ENCODE results near the gene OSGIN1.
A peak's percentile ranks its signal among the peaks of the same experiment; 100 is the strongest.

Gene OSGIN1

DNA sequence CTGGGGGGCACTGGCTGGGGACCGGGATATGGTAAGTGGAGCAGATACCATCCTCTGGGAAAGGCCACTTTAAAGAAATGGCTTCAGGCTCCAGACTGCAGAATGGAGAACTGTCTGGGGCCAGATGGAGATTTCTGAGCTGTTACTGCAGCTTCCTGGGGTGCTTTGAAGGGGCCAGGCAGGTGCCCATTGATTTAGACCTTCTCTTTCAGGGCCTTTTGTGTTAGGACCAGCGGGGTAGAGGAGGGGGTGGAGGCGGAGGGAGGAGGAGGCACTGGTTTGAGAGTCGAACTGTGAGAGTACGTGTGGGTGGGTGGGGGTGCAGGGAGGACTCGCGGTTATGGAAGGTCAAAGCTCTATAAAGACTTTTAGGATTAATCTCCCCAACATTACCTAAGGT is 26.4 kb downstream of the OSGIN1 start:
- Histone ChIP-seq H2AK5ac (ENCODE audit: low read length) (no peak overlapping the region), H2BK12ac (ENCODE audit: low read length) (no peak overlapping the region), H3K23ac (ENCODE audit: low read length) (no peak overlapping the region), H3K4ac (ENCODE audit: low read depth, low read length) (no peak overlapping the region), H3K79me2 (ENCODE audit: control insufficient read depth, insufficient read depth, low read length, poor library complexity) (no peaks in the 10 kb centered on the region), H2BK5ac (ENCODE audit: low read depth, low read length, poor library complexity) (no peak overlapping the region), H3K79me1 (ENCODE audit: low read length) (no peaks in the 10 kb centered on the region), H3K18ac (ENCODE audit: low read length) (no peak overlapping the region), H2AFZ (ENCODE audit: insufficient read depth, low read length, poor library complexity) (no peak overlapping the region), H3K36me3 (ENCODE audit: control insufficient read depth in 1 of 2, insufficient read depth in 2 of 2, low read length in 2 of 2) (no peaks in the 10 kb centered on the region), H3K4me1 (ENCODE audit: control insufficient read depth in 1 of 2, insufficient read depth in 2 of 2, low read length in 2 of 2) (no peaks in the 10 kb centered on the region), H2BK120ac (ENCODE audit: insufficient read depth, low read length, poor library complexity) (no peak overlapping the region), H4K8ac (ENCODE audit: low read depth, low read length) (no peak overlapping the region), H4K91ac (ENCODE audit: low read depth, low read length) (no peak overlapping the region), H3K4me3 (ENCODE audit: low read depth, low read length) (no peak overlapping the region), H3K14ac (ENCODE audit: low read length) (no peak overlapping the region), H3K27ac (ENCODE audit: low read depth, low read length) (no peak overlapping the region), H4K12ac (ENCODE audit: low read depth, low read length) (no peak overlapping the region), H3K4me2 (ENCODE audit: low read length) (no peak overlapping the region), H3K9me3 (ENCODE audit: insufficient read depth, low read depth, low read length) (peaks cover 20% of the 10 kb centered on the region), H3K9ac (ENCODE audit: low read length) (no peak overlapping the region), H3K27me3 (ENCODE audit: insufficient read depth, low read length) (no peaks in the 10 kb centered on the region)
- no CpG with 5 or more reads among the region's 7 CpGs for WGBS (ENCODE audit: extremely low coverage, insufficient coverage, insufficient read length)
- DNase-seq: no peak

DNA sequence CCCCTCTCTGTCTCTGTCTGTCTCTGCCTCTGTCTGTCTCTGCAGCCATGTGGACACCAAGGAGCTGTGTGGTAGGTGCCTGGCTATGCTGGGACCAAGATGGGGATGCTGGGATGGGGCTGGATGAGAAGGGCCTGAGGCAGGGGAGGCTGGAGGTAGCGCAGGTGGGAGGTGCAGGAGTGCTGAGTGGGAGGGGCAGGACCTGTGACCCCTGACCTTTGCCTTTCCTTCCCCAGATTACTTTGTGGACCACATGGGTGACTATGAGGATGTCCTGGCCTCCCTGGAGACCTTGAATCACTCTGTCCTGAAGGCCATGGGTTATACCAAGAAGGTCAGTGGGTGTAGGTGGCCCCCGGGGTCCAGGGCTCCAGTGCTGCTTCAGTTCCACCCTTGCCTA is 27.8 kb downstream of the OSGIN1 start:
- H3K9me3 ChIP-seq (ENCODE audit: insufficient read depth, low read depth, low read length): peaks cover 20% of the 10 kb centered on the region
- H3K14ac ChIP-seq (ENCODE audit: low read length): no peak overlapping the region
- H3K18ac ChIP-seq (ENCODE audit: low read length): no peak overlapping the region
- H2AFZ ChIP-seq (ENCODE audit: insufficient read depth, low read length, poor library complexity): no peak overlapping the region
- H2BK120ac ChIP-seq (ENCODE audit: insufficient read depth, low read length, poor library complexity): no peak overlapping the region
- no peak overlapping the region for H4K12ac ChIP-seq (ENCODE audit: low read depth, low read length)
- no peak overlapping the region for H3K23ac ChIP-seq (ENCODE audit: low read length)
- no CpG with 5 or more reads among the region's 2 CpGs for WGBS (ENCODE audit: extremely low coverage, insufficient coverage, insufficient read length)
- no peak overlapping the region for H3K27ac ChIP-seq (ENCODE audit: low read depth, low read length)
- H2AK5ac ChIP-seq (ENCODE audit: low read length): no peak overlapping the region
- H2BK5ac ChIP-seq (ENCODE audit: low read depth, low read length, poor library complexity): no peak overlapping the region
- no peaks in the 10 kb centered on the region for H3K79me1 ChIP-seq (ENCODE audit: low read length)
- no peak overlapping the region for H3K9ac ChIP-seq (ENCODE audit: low read length)
- no peak overlapping the region for H4K8ac ChIP-seq (ENCODE audit: low read depth, low read length)
- no peak overlapping the region for H3K4ac ChIP-seq (ENCODE audit: low read depth, low read length)
- no peak overlapping the region for H2BK12ac ChIP-seq (ENCODE audit: low read length)
- no peaks in the 10 kb centered on the region for H3K79me2 ChIP-seq (ENCODE audit: control insufficient read depth, insufficient read depth, low read length, poor library complexity)
- no peak for DNase-seq
- H3K27me3 ChIP-seq (ENCODE audit: insufficient read depth, low read length): no peaks in the 10 kb centered on the region
- no peaks in the 10 kb centered on the region for H3K4me1 ChIP-seq (ENCODE audit: control insufficient read depth in 1 of 2, insufficient read depth in 2 of 2, low read length in 2 of 2)
- H3K4me3 ChIP-seq (ENCODE audit: low read depth, low read length): no peak overlapping the region
- no peaks in the 10 kb centered on the region for H3K36me3 ChIP-seq (ENCODE audit: control insufficient read depth in 1 of 2, insufficient read depth in 2 of 2, low read length in 2 of 2)
- no peak overlapping the region for H4K91ac ChIP-seq (ENCODE audit: low read depth, low read length)
- H3K4me2 ChIP-seq (ENCODE audit: low read length): no peak overlapping the region

DNA sequence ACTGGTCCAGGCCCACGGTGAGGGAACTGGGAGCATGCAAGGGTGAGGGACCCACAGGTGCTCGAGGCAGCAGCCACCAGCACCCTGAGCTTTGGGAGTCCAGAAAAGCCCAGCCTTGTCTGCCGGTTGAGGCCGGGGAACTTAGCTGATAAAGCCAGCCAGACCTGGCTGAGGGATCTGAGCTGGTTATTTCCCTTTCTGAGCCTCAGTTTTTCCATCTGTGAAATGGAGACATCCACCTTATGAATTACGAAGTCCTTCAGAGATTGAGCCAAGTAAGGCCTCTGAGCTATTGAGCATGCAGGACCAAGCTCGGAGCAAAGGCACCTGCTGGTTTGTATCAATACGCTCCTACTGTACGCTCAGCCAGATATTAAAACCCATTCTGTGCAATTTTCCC is 28.8 kb downstream of the OSGIN1 start:
- Histone ChIP-seq H4K8ac (ENCODE audit: low read depth, low read length) (no peak overlapping the region), H3K79me2 (ENCODE audit: control insufficient read depth, insufficient read depth, low read length, poor library complexity) (no peaks in the 10 kb centered on the region), H3K79me1 (ENCODE audit: low read length) (no peaks in the 10 kb centered on the region), H3K4ac (ENCODE audit: low read depth, low read length) (no peak overlapping the region), H4K91ac (ENCODE audit: low read depth, low read length) (no peak overlapping the region), H3K36me3 (ENCODE audit: control insufficient read depth in 1 of 2, insufficient read depth in 2 of 2, low read length in 2 of 2) (no peaks in the 10 kb centered on the region), H2BK5ac (ENCODE audit: low read depth, low read length, poor library complexity) (no peak overlapping the region), H3K23ac (ENCODE audit: low read length) (no peak overlapping the region), H2AK5ac (ENCODE audit: low read length) (no peak overlapping the region), H2BK12ac (ENCODE audit: low read length) (no peak overlapping the region), H3K4me3 (ENCODE audit: low read depth, low read length) (no peak overlapping the region), H3K4me1 (ENCODE audit: control insufficient read depth in 1 of 2, insufficient read depth in 2 of 2, low read length in 2 of 2) (no peaks in the 10 kb centered on the region), H3K4me2 (ENCODE audit: low read length) (no peak overlapping the region), H2BK120ac (ENCODE audit: insufficient read depth, low read length, poor library complexity) (no peak overlapping the region), H2AFZ (ENCODE audit: insufficient read depth, low read length, poor library complexity) (no peak overlapping the region), H3K27me3 (ENCODE audit: insufficient read depth, low read length) (no peaks in the 10 kb centered on the region), H3K14ac (ENCODE audit: low read length) (no peak overlapping the region), H3K27ac (ENCODE audit: low read depth, low read length) (no peak overlapping the region), H3K18ac (ENCODE audit: low read length) (no peak overlapping the region), H3K9ac (ENCODE audit: low read length) (no peak overlapping the region), H3K9me3 (ENCODE audit: insufficient read depth, low read depth, low read length) (peaks cover 18% of the 10 kb centered on the region), H4K12ac (ENCODE audit: low read depth, low read length) (no peak overlapping the region)
- WGBS (ENCODE audit: extremely low coverage, insufficient coverage, insufficient read length): no CpG with 5 or more reads among the region's 8 CpGs
- no peak for DNase-seq

DNA sequence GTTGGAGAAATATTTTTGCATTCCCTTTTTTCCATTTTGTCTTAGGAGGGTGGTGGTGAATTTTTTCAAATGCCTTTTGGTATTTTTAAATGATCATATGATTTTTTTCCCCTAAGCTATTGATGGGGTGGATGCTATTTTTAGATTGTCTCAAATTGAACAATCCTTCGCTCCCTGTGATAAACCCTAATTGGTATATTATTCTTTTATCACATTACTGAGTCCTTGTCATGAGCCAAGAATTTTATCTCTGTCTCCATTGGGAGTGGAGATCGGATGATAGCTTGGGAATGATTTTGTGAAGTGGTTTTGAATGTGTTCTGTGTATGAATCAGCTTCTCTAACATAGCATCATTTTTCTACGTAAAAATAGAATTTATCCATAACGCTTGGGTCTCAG is 30.5 kb downstream of the OSGIN1 start:
- WGBS (ENCODE audit: extremely low coverage, insufficient coverage, insufficient read length): no CpG with 5 or more reads among the region's 4 CpGs
- H3K79me1 ChIP-seq (ENCODE audit: low read length): no peaks in the 10 kb centered on the region
- no peak overlapping the region for H3K27ac ChIP-seq (ENCODE audit: low read depth, low read length)
- H3K36me3 ChIP-seq (ENCODE audit: control insufficient read depth in 1 of 2, insufficient read depth in 2 of 2, low read length in 2 of 2): no peaks in the 10 kb centered on the region
- H3K4ac ChIP-seq (ENCODE audit: low read depth, low read length): no peak overlapping the region
- H4K8ac ChIP-seq (ENCODE audit: low read depth, low read length): no peak overlapping the region
- no peak overlapping the region for H2BK120ac ChIP-seq (ENCODE audit: insufficient read depth, low read length, poor library complexity)
- no peak overlapping the region for H3K4me3 ChIP-seq (ENCODE audit: low read depth, low read length)
- no peaks in the 10 kb centered on the region for H3K79me2 ChIP-seq (ENCODE audit: control insufficient read depth, insufficient read depth, low read length, poor library complexity)
- no peak overlapping the region for H4K91ac ChIP-seq (ENCODE audit: low read depth, low read length)
- no peaks in the 10 kb centered on the region for H3K27me3 ChIP-seq (ENCODE audit: insufficient read depth, low read length)
- H3K9ac ChIP-seq (ENCODE audit: low read length): no peak overlapping the region
- peak; percentile 20 to 62 for DNase-seq
- H3K9me3 ChIP-seq (ENCODE audit: insufficient read depth, low read depth, low read length): peaks cover 10% of the 10 kb centered on the region
- H2BK5ac ChIP-seq (ENCODE audit: low read depth, low read length, poor library complexity): no peak overlapping the region
- no peak overlapping the region for H3K23ac ChIP-seq (ENCODE audit: low read length)
- H2BK12ac ChIP-seq (ENCODE audit: low read length): no peak overlapping the region
- H4K12ac ChIP-seq (ENCODE audit: low read depth, low read length): no peak overlapping the region
- no peak overlapping the region for H2AFZ ChIP-seq (ENCODE audit: insufficient read depth, low read length, poor library complexity)
- H3K18ac ChIP-seq (ENCODE audit: low read length): no peak overlapping the region
- H2AK5ac ChIP-seq (ENCODE audit: low read length): no peak overlapping the region
- no peaks in the 10 kb centered on the region for H3K4me1 ChIP-seq (ENCODE audit: control insufficient read depth in 1 of 2, insufficient read depth in 2 of 2, low read length in 2 of 2)
- no peak overlapping the region for H3K4me2 ChIP-seq (ENCODE audit: low read length)
- H3K14ac ChIP-seq (ENCODE audit: low read length): no peak overlapping the region

Data from trophoblast cell (in vitro differentiated cells and primary cell).